ENCODE measurements around the gene SYDE1. TPM values are rescaled to one million over a fixed set of nuclear protein-coding genes. Genes with fewer than 3 reads are reported as not detected.

The SYDE1 gene
- total RNA-seq, 1 experiment from 2014 or later = 47.7 TPM

DNA sequence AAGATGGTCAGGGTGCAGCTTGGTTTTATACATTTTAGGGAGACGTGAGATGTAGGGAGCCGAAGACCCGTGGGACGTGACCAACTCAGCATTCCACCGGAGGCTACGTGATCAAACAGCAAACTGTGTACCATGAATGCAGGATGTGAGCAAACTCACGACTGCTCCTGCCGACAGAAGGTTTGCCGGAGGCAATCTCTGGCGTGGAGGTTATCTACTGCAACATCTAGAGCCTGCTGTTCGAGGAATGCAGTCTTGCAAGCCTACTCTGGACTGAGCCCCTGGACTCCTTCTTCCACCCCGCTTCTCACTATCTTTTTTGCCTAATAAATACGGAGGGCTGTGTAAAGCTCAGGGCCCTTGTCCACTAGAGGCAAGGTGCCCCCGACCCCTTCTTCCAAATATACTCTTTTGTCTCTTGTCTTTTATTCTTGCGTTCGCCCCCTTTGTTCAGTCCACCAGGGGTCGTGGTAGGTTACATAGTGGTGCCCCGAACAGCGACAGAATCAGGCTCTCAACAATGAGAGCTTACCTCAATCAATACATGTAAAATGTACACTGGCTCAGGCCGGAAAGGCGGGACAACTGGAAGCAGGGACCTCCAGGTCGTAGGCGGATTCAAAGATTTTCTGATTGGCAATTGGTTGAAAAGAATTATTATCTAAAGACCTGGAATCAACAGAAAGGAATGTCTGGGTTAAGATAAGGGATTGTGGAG lies 34.1 kb upstream of the SYDE1 start:
- intact Hi-C loops (cut with micrococcal nuclease; ENCODE audit: unreplicated experiment) (no loop called here), in situ Hi-C loops (cut with HindIII; ENCODE audit: low pct_unique_long_range_greater_than_20kb, low sequenced_read_pairs) (no loop called here)
- no peaks in the 10 kb centered on the region for H3K9me3 ChIP-seq (ENCODE audit: control insufficient read depth, insufficient read depth, low read depth, low read length)
- no peaks in the 10 kb centered on the region for H3K36me3 ChIP-seq (ENCODE audit: control insufficient read depth, insufficient read depth, low read length)
- H3K4me1 ChIP-seq (ENCODE audit: control insufficient read depth, insufficient read depth, low read length) = peaks cover 9% of the 10 kb centered on the region
- peak overlapping the region; percentile 9 to 24; a peak in 2 of 4 replicates for H3K4me3 ChIP-seq (ENCODE audit: low read depth in 2 of 2, low read length in 2 of 2)
- TF ChIP-seq, protein P1, sequence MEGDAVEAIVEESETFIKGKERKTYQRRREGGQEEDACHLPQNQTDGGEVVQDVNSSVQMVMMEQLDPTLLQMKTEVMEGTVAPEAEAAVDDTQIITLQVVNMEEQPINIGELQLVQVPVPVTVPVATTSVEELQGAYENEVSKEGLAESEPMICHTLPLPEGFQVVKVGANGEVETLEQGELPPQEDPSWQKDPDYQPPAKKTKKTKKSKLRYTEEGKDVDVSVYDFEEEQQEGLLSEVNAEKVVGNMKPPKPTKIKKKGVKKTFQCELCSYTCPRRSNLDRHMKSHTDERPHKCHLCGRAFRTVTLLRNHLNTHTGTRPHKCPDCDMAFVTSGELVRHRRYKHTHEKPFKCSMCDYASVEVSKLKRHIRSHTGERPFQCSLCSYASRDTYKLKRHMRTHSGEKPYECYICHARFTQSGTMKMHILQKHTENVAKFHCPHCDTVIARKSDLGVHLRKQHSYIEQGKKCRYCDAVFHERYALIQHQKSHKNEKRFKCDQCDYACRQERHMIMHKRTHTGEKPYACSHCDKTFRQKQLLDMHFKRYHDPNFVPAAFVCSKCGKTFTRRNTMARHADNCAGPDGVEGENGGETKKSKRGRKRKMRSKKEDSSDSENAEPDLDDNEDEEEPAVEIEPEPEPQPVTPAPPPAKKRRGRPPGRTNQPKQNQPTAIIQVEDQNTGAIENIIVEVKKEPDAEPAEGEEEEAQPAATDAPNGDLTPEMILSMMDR (IDR thresholded peaks at IDR 0.05) = peak; percentile 73
- TF ChIP-seq SIN3A (IDR thresholded peaks at IDR 0.05; ENCODE audit: borderline replicate concordance, insufficient read depth, low read depth, low read length) (no peak), TCF7L2 (IDR thresholded peaks at IDR 0.05; ENCODE audit: low read depth, low read length) (peak; percentile 79), POLR2AphosphoS5 (IDR thresholded peaks at IDR 0.05; ENCODE audit: low read depth, low read length) (peak; percentile 47; the same call in 1 of the 2 replicates)
- TF ChIP-seq, protein P2, sequence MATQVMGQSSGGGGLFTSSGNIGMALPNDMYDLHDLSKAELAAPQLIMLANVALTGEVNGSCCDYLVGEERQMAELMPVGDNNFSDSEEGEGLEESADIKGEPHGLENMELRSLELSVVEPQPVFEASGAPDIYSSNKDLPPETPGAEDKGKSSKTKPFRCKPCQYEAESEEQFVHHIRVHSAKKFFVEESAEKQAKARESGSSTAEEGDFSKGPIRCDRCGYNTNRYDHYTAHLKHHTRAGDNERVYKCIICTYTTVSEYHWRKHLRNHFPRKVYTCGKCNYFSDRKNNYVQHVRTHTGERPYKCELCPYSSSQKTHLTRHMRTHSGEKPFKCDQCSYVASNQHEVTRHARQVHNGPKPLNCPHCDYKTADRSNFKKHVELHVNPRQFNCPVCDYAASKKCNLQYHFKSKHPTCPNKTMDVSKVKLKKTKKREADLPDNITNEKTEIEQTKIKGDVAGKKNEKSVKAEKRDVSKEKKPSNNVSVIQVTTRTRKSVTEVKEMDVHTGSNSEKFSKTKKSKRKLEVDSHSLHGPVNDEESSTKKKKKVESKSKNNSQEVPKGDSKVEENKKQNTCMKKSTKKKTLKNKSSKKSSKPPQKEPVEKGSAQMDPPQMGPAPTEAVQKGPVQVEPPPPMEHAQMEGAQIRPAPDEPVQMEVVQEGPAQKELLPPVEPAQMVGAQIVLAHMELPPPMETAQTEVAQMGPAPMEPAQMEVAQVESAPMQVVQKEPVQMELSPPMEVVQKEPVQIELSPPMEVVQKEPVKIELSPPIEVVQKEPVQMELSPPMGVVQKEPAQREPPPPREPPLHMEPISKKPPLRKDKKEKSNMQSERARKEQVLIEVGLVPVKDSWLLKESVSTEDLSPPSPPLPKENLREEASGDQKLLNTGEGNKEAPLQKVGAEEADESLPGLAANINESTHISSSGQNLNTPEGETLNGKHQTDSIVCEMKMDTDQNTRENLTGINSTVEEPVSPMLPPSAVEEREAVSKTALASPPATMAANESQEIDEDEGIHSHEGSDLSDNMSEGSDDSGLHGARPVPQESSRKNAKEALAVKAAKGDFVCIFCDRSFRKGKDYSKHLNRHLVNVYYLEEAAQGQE (IDR thresholded peaks at IDR 0.05; ENCODE audit: insufficient read depth in 1 of 2, low read depth in 2 of 2, low read length in 1 of 2) = no peak
- no peaks in the 10 kb centered on the region for H3K27me3 ChIP-seq (ENCODE audit: control insufficient read depth, insufficient read depth, low read length)
- no peak for DNase-seq (ENCODE audit: low read depth, low spot score)
- peak overlapping the region; percentile 88 for H3K27ac ChIP-seq (ENCODE audit: low read length)
- ChIA-PET POLR2A (no interaction called here), CTCF (interaction anchor here (0.6 to 1.0 kb wide), 3 partner anchors 18 to 40 kb away, joined by 3 to 13 read pairs (median 4); no protein-coding TSS in a partner anchor)
- no TSS peak for BruUV-seq (replicated peaks)
- peak; percentile 96 for ATAC-seq

- Histone ChIP-seq H3K27me3 (ENCODE audit: control insufficient read depth, insufficient read depth, low read length) (no peaks in the 10 kb centered on the region), H3K4me1 (ENCODE audit: control insufficient read depth, insufficient read depth, low read length) (peaks cover 9% of the 10 kb centered on the region), H3K9me3 (ENCODE audit: control insufficient read depth, insufficient read depth, low read depth, low read length) (no peaks in the 10 kb centered on the region), H3K4me3 (ENCODE audit: low read depth in 2 of 2, low read length in 2 of 2) (no peak overlapping the region), H3K36me3 (ENCODE audit: control insufficient read depth, insufficient read depth, low read length) (no peaks in the 10 kb centered on the region), H3K27ac (ENCODE audit: low read length) (peak overlapping the region; percentile 88)
- ATAC-seq (no peak), DNase-seq (ENCODE audit: low read depth, low spot score) (no peak)
- no TSS peak for BruUV-seq (replicated peaks)
- TF ChIP-seq POLR2AphosphoS5 (IDR thresholded peaks at IDR 0.05; ENCODE audit: low read depth, low read length) (no peak), SIN3A (IDR thresholded peaks at IDR 0.05; ENCODE audit: borderline replicate concordance, insufficient read depth, low read depth, low read length) (no peak), TCF7L2 (IDR thresholded peaks at IDR 0.05; ENCODE audit: low read depth, low read length) (no peak)
- TF ChIP-seq, protein P1 (IDR thresholded peaks at IDR 0.05) = no peak
- TF ChIP-seq, protein P2 (IDR thresholded peaks at IDR 0.05; ENCODE audit: insufficient read depth in 1 of 2, low read depth in 2 of 2, low read length in 1 of 2) = no peak
- in situ Hi-C loops (cut with HindIII; ENCODE audit: low pct_unique_long_range_greater_than_20kb, low sequenced_read_pairs) (no loop called here), intact Hi-C loops (cut with micrococcal nuclease; ENCODE audit: unreplicated experiment) (no loop called here)
- ChIA-PET CTCF (interaction anchor here (0.6 kb wide), 1 partner anchor 159 kb away, joined by 3 read pairs; no protein-coding TSS in a partner anchor), POLR2A (no interaction called here)
These were observed 32.8 kb upstream of the SYDE1 start for GRCh38 chr19:15074371-15074770.
